ENCODE results near the gene ARVCF. TPM values are rescaled to one million over a fixed set of nuclear protein-coding genes. Genes with fewer than 3 reads are reported as not detected.
A peak's percentile ranks its signal among the peaks of the same experiment; 100 is the strongest.

ARVCF gene
- total and polyA plus RNA-seq, 8 donors, result 3.5 to 51.3 (median 13.6) TPM

- H3K36me3 ChIP-seq, result peaks cover 16 to 32% (median 27%) of the 10 kb centered on the region in 4 donors
These were observed 56.0 kb downstream of the ARVCF start for GRCh38 chr22:19960491-19961200.

DNA sequence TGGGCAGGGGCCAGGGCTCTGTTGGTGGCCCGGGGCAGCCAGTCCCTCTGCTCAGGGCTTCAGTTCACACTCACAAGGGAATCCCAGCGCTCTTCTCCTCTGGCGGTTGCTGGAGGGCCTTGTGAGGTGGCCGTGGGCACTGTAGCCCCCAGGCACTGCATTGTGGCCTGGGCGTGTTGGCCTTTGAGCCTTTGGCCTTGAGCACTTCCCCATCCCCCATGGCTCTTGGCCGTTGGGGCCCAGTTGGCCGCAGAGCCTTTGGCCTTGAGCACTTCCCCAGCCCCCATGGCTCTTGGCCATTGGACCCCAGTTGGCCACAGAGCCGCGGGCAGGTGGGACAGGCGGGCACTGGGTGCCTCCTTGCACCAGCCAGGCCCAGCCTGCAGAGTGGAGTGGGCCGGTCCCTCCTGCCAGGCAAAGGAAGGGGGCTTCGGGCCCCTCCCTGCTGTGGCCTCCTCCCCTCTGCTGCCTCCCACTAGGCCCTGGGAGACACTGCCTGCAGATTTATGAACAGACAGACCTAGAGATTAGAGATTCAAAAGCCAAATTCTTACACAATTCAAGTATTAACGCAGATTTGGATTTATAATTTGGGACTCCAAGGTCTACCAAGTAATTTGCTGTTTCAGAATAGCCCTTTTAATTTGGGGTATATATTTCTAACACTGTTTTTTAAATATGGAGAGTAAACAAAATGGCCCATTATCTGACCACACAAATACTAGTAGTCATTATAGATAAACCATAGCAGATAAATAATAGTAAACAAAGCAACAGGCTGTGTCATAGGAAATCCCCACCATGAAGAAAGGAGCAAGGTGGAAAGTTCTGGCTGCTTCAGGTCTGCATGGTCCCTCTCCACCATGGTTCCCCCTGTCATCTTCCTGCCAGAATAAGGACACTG lies 56.8 kb downstream of the ARVCF start:
- WGBS, 5 donors, result 29 to 49% (median 34%) methylated on average over 4 to 12 of the region's 13 CpGs
- H3K27ac ChIP-seq, result peak overlapping the region in 4 of 5 donors; percentile 48 to 87 (median 64)
- intact Hi-C loops (cut with DNase I; ENCODE audit: low total_unique reads), result no loop called here
- TF ChIP-seq POLR2AphosphoS5 (IDR thresholded peaks at IDR 0.05), result no peak
- TF ChIP-seq, protein P1, sequence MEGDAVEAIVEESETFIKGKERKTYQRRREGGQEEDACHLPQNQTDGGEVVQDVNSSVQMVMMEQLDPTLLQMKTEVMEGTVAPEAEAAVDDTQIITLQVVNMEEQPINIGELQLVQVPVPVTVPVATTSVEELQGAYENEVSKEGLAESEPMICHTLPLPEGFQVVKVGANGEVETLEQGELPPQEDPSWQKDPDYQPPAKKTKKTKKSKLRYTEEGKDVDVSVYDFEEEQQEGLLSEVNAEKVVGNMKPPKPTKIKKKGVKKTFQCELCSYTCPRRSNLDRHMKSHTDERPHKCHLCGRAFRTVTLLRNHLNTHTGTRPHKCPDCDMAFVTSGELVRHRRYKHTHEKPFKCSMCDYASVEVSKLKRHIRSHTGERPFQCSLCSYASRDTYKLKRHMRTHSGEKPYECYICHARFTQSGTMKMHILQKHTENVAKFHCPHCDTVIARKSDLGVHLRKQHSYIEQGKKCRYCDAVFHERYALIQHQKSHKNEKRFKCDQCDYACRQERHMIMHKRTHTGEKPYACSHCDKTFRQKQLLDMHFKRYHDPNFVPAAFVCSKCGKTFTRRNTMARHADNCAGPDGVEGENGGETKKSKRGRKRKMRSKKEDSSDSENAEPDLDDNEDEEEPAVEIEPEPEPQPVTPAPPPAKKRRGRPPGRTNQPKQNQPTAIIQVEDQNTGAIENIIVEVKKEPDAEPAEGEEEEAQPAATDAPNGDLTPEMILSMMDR (IDR thresholded peaks at IDR 0.05), result no peak
- no peak for TF ChIP-seq POLR2A (IDR thresholded peaks at IDR 0.05)
- TF ChIP-seq EP300 (IDR thresholded peaks at IDR 0.05), result no peak
- H3K4me1 ChIP-seq, result peaks cover 57 to 65% (median 61%) of the 10 kb centered on the region in 4 donors
- peak overlapping the region; percentile 27 to 41 (median 40) for H3K4me3 ChIP-seq
- peaks cover 14 to 23% (median 19%) of the 10 kb centered on the region in 4 donors for H3K36me3 ChIP-seq
- H3K27me3 ChIP-seq, result no peaks in the 10 kb centered on the region
- H3K9me3 ChIP-seq, result no peaks in the 10 kb centered on the region
- no peak for DNase-seq

More at GRCh38 chr22:19960491-19961200, 56.0 kb downstream of the ARVCF start:
- intact Hi-C loops (cut with DNase I; ENCODE audit: low total_unique reads), result no loop called here
- 85 to 89% (median 85%) methylated on average over 12 of the region's 12 CpGs for WGBS, 5 donors
- Histone ChIP-seq H3K4me3 (no peak overlapping the region), H3K4me1 (peaks cover 57 to 64% (median 62%) of the 10 kb centered on the region in 4 donors), H3K27me3 (no peaks in the 10 kb centered on the region), H3K9me3 (no peaks in the 10 kb centered on the region), H3K27ac (peak overlapping the region in 2 of 5 donors; percentile 56 to 87)
- DNase-seq, result no peak
- TF ChIP-seq EP300 (IDR thresholded peaks at IDR 0.05), result no peak
- TF ChIP-seq POLR2A (IDR thresholded peaks at IDR 0.05), result no peak
- no peak for TF ChIP-seq POLR2AphosphoS5 (IDR thresholded peaks at IDR 0.05)
- TF ChIP-seq, protein P1 (IDR thresholded peaks at IDR 0.05), result no peak

DNA sequence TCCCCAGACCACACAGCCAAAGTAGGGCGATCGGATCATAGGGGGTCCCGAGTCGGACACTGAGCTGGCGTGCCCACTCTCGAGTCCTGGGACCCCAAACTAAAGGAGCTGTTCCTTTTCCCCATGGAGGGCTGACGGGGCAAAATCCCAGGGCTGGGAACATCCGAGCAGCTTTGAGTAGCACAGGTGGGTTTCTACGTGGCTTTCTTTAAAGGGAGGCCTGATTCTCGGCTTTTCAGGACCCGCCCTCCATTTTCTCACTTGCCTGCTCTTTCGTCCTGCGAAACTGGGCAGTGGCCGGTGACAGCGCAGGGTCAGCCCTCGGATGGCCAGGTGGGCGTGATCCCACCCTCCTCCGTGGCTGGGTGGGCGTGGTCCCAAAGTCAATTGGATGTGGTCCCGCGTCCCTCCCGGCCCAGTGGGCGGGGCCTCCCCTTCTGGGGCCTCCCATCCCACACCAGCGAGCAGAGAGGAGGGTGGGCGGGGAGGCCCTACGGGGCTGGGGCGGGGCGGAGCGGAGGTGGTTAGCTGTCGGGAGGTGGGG lies 57.5 kb downstream of the ARVCF start:
- peak; percentile 81 to 96 for DNase-seq
- 19 to 36% (median 24%) methylated on average over 14 to 30 of the region's 30 CpGs for WGBS, 5 donors
- peaks cover 52 to 62% (median 59%) of the 10 kb centered on the region in 4 donors for H3K4me1 ChIP-seq
- H3K27me3 ChIP-seq, result no peaks in the 10 kb centered on the region
- peaks cover 7 to 16% (median 11%) of the 10 kb centered on the region in 4 donors for H3K36me3 ChIP-seq
- intact Hi-C loops (cut with DNase I; ENCODE audit: low total_unique reads), result no loop called here
- peak overlapping the region in 4 of 5 donors; percentile 48 to 87 (median 64) for H3K27ac ChIP-seq
- H3K9me3 ChIP-seq, result no peaks in the 10 kb centered on the region
- peak overlapping the region; percentile 27 to 41 (median 40) for H3K4me3 ChIP-seq
- TF ChIP-seq, protein P1 (IDR thresholded peaks at IDR 0.05), result no peak
- TF ChIP-seq POLR2AphosphoS5 (IDR thresholded peaks at IDR 0.05), result peak in 2 of 3 donors; percentile 22 to 45
- no peak for TF ChIP-seq POLR2A (IDR thresholded peaks at IDR 0.05)
- TF ChIP-seq EP300 (IDR thresholded peaks at IDR 0.05), result no peak
